HG03469 (cell line): ENCODE measurements around the gene NMUR2.
A peak's percentile ranks its signal among the peaks of the same experiment; 100 is the strongest.

Experiments used
- ATAC-seq: cut with Tn5 transposase; IDR thresholded peaks from one replicate; pipeline ENCODE4 v1.9.1; 2021; ENCODE audit warnings: mild to moderate bottlenecking, moderate library complexity, moderate number of reproducible peaks; ENCODE audit not compliant: unreplicated experiment

The NMUR2 gene

DNA sequence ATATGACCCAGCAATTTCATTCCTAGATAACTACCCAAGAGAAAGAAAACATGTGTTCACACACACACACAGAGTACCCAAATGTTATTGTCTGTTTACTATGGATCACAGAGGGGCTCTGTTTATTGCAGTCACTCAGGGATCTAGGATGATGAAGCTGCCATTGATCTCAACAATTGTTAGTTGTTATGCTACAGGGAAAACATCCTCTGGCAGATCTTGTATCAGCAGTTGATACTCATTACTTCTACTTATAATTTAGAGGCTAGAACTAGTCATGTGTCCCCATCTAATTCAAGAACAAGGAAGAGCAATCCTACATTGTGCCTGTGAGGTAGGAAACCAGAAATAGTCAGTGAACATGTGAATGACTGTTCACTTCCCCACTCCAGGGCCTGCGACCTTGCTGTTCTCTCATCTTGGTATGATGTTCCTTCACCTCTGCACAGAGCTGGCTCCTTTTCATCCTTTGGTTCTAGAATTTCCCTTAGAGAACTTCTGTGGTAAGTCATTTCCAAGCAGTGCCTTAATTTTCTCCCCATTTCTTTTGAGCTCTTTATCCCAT is 30.3 kb downstream of the NMUR2 start:
- no peak for ATAC-seq

DNA sequence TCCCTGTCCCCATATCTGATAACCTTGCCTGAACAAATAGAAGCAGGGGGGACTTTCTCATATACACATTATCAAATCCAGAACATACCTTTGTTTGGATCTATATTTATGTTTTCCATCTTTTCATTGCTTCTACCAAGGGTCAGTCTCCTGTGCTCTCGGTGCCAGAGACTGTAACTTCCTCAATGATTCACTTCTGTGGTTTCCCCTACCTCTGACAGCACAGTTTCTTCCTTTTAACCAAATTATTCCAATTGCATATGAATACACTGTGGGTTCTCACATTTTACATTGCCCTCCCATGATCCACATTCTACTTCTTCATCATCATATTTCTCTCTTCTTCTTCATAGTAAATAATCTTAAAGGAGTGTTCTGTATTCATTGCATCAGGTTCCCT is 32.2 kb downstream of the NMUR2 start:
- ATAC-seq, result no peak

DNA sequence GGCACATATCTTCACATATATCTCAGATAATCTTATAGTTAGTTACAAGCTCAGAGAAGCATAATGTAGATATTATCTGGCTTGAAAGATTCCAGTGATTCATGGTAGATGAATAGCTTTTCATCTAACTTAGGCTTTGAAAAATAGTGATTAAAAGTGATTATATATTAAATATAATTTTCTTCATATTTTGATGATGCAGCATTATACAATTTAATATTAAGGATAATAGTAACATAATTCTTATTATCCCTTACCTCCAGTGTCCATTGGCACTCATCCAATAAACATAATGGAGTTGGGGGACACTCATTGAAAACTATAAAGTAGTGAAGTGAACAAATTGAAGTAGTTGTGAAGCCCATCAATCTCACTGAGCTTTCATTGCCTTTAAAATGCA is 35.8 kb downstream of the NMUR2 start:
- no peak for ATAC-seq

DNA sequence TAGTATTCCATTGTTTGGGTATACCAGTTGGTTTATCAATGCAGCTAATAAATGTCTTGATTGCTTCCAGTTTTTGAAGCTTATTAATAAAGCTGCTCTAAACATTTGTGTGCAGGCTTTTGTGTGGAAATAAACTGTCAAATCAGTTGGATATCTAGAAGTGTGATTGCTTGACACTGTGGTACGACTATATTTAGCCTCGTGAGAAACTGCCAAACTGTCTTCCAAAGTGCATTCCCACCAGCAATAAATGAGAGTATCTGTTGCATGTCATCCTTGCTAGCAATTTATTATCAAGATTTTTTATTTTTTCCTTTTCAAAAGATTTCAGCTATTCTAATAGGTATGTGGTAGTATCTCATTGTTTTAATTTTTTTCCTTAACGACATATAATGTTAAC is 37.5 kb downstream of the NMUR2 start:
- no peak for ATAC-seq

DNA sequence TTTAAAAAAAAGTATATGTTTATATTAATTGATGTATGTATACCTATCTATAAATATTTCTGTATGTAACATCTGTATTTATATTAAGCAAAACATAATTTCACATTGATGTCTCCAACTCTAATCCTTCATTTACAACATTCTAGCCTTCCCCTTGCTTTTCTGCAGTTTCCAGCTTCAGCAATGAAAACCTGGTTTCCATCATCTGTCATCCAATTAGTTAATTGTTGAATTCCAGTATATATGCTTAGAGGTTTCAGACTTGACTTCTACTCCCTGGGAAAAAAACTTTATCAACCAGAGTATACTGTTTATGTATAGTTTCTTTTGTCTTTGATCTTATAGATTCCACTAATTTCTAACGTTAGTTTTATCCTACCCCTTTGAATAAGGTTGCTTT is 38.4 kb downstream of the NMUR2 start:
- no peak for ATAC-seq

DNA sequence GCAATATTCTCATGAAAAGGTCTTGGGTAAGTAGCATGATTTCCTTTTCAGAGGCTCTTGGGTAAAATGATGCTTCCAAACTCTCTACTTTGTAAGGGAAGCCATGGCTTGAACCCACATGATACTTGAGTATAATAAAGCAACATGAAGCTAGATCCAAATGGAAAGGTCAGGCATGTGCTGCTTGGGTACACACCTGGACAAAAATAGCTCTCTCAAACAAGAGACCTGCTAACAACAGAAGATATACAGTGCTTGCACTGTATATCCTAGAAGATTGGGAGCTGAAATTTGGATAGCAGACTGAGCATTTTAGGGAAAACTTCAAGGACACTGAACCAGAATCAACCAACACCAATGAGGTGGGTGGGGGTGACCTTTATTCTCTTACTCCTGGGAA is 40.2 kb downstream of the NMUR2 start:
- ATAC-seq, result no peak

DNA sequence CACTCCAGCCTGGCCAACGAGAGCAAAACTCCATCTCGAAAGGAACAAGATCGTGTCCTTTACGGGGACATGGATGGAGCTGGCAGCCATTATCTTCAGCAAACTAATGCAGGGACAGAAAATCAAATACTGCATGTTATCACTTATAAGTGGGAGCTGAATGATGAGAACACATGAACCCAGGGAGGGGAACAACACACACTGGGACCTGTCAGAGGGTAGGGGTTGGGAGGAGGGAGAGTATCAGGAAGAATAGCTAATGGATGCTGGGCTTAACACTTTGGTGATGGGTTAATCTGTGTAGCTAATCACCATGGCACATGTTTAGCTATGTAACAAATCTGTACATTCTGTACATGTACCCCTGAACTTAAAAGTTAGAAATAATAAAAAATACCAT is 40.9 kb downstream of the NMUR2 start:
- no peak for ATAC-seq

DNA sequence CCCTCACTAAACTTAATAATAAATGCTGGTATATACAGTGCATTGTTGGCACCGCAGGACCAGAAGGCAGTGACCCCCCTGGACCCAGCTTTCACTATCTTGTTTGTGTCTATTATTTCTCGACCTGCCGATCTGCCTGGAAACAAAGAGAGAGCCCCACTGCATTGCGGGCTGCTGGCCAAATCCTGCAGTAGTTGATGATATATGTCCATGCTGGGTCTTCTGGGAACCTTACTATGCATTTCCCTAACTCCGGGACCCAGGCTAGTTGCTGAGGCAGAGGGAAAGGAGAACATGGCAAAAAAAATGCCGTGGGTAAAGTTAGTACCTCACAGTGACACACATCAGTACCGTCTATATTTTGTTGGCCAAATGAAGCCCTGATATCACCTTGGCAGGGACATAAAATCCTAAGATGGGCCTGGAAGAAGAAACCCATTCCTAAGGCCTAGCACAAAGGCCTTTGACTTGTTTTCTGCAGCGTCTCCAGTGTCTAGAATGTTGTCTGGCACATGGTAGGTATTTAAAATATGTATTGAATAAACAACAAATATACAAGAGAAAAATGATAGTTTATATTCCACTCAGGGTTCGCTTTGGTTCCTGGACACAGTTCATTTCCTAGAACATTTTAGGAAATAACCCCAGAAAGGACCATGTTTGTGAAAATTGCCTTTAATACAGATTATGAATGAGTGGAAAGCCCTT is 46.1 kb downstream of the NMUR2 start:
- ATAC-seq, result no peak

DNA sequence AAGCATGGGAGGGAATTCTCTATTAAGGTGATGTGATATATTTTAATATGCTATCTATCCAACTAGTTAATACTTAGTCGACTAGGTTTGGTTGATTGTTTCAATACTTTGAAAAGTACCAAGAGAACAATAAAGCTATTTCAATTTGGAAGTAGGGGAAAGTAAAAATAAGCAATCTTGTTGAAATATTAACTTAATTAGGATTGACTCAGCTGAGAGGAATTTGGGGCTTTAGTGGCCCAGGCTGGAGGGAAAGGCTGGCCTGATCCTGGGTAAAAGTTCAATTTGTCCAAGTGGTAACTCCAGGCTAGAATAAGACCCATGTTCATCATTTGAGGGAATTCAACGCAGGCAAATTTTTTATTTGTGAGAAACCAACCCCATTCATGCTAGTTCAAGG is 48.6 kb downstream of the NMUR2 start:
- ATAC-seq, result no peak

DNA sequence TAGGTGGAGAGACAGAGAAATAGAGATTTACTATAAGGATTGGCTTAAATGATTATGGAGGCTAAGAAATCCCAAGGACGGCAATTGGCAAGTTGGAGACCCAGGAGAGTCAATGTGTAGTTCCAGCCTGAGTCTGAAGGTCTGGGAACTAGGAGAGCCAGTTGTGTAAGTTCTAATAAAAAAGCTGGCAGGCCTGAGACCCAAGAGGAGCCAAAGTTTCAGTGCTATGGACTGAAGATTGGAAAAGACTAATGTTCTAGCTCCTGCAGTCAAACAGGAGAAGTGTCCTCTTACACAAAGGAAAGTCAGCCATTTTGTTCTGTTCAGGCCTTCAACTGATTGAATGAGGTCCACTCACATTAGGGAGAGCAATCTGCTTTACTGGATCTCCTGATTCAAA is 50.0 kb downstream of the NMUR2 start:
- ATAC-seq, result no peak

DNA sequence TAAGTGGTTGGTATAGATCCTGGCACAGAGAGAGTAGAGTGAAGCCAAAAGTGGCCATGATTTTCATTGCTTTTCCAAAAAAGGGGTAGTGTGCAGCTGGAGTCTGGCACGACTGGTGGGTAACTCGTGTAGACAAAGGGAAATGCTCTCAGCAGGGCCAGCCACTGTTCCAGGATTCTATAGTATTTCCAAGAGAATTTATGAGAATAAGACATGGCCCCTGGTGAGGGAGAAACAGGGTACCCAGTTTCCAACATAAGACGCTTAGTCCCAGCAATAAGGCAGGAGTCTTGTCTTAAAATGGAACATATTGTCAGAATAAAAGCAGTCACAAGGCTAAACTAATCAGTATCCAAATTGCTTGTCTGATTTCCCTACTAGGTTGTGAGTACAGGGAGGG is 52.1 kb downstream of the NMUR2 start:
- ATAC-seq, result no peak

DNA sequence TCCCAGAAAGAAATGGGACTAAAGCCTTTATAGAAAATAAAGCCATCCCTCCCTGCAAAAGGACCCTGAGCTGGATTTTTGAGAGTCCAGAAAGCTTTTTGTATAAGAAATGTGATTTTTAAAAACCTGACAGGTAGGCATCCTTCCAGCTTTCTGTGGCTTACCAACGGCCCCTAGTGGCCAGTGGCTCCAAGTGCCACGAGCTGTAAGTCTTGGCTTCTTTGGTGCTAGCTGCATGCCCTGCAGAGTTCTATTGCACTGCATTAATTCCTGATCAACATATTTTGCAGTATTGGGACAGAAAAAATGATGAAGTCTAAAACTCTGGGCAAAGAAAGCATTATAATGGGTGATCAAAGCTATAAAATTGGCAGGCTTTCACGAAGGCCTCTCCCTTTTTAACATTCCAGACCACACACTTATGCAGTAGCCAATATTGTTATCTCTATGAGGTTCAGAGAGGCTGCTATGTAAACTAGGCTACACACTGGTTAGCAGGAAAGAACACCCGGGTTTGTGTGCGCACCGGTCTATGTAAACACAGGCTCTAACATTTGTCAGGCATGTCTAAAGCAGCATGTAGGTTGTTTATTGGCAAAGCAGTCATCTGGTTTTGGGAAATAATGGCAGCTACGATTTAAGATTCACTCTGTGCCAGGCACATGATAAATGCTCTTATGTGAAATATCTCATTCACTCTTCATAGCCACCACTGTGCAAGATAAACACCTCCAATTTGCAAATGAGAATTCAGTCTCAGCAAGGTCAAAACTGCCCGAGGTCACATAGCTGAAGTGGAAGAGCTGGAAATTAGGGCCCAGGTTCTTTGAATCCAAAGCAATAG is 55.2 kb downstream of the NMUR2 start:
- peak; percentile 97 for ATAC-seq
